Activated CD4-positive, alpha-beta T cell treated with anti-CD3 and anti-CD28 coated beads, Interleukin-2, amount 10 ng/mL, durations not matched to agents 24 days and 14 days (primary cell): ENCODE measurements around the gene LRRC8D. TPM values are rescaled to one million over a fixed set of nuclear protein-coding genes. Genes with fewer than 3 reads are reported as not detected.
A peak's percentile ranks its signal among the peaks of the same experiment; 100 is the strongest.

Experiments used
- DNase-seq: peaks from one replicate; pipeline ENCODE4 v3.0.0; 2022
- H3K27ac Mint-ChIP-seq: one replicate; pipeline ENCODE4 v1.8.0; 2022; ENCODE audit warnings: mild to moderate bottlenecking, mixed read lengths
- H3K27me3 Mint-ChIP-seq: one replicate; pipeline ENCODE4 v1.8.0; 2022; ENCODE audit warnings: mixed read lengths
- H3K36me3 Mint-ChIP-seq: one replicate; pipeline ENCODE4 v1.8.0; 2022; ENCODE audit warnings: low read depth, mild to moderate bottlenecking, mixed read lengths
- H3K4me1 Mint-ChIP-seq: one replicate; pipeline ENCODE4 v1.8.0; 2021; ENCODE audit warnings: mixed read lengths
- H3K4me3 Mint-ChIP-seq: one replicate; pipeline ENCODE4 v1.8.0; 2022; ENCODE audit warnings: mild to moderate bottlenecking, moderate library complexity, mixed read lengths
- H3K9me3 Mint-ChIP-seq: one replicate; pipeline ENCODE4 v1.8.0; 2021; ENCODE audit warnings: mixed read lengths
- intact Hi-C: fragments of 100-400 bp; cut with micrococcal nuclease; formaldehyde crosslinking; loops from one replicate; pipeline ENCODE4 v1.15.1; 2023
- total RNA-seq: library from RNA; stranded (reverse); gene quantifications from 2 replicates; pipeline ENCODE4 v1.2.3, GENCODE V29; 2022

LRRC8D gene
- total RNA-seq, 1 donor from 2014 or later: 44.9 TPM

DNA sequence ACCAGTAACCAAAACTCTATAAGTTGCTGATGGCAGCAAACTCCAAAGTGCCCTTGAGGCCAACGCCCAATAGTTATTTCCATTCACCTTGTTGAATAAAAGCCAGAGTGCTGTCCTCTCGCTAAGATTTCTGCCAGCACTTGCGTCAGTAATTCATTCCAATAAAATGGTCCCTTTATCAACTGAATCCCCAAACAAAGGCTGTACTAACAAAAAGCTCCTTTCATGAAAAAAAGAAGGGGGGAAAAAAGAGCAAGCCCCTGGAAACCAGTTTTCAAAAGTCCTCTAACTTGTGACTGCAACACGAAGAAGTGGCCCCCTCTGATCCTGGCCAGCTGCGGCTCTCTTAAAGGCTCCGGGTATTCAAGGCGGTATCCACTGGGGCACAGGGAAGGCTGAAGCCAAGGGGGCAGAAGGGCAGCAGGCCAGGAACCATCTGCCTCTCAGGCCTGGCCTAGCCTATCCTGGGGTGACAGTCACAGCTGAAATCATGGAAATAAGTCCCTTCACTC, 118.3 kb downstream of the LRRC8D start:
- no peak overlapping the region for H3K27ac Mint-ChIP-seq
- no peaks in the 10 kb centered on the region for H3K9me3 Mint-ChIP-seq
- H3K27me3 Mint-ChIP-seq: no peaks in the 10 kb centered on the region
- H3K4me1 Mint-ChIP-seq: no peaks in the 10 kb centered on the region
- peaks cover 22% of the 10 kb centered on the region for H3K36me3 Mint-ChIP-seq
- no peak overlapping the region for H3K4me3 Mint-ChIP-seq
- DNase-seq: no peak
- intact Hi-C loops: no loop called here

DNA sequence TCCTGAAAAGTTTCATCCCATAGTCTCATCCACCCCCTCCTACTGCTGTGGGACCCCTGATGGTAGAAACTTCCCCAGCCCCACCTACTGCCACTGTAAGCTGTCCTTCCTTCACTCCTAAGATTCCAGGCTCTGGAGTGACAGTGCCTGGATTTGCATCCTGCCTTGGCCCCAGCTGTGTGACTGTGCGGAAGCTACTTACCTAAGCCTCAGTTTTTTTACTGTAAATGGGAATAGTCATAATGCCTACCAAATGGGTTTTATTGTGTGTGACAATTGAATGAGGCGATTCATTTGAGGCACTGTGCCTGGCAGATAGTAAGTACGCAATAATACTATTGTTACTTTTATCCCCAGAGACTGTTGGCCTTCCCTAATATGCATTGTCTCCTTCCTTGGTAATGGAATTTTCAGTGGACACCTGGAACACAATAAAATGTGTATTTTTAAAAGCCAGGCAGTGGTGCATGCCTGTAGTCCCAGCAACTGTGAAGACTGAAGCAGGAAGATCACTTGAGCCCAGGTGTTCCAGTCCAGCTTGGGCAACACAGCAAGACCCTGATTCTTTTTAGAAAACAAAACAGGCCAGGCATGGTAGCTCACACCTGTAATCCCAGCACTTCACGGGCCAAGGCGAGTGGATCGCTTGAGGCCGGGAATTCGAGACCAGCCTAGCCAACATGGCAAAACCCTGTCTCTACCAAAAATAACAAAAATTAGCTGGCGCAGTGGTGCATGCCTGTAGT, 119.0 kb downstream of the LRRC8D start:
- Mint-ChIP-seq H3K27ac (no peak overlapping the region), H3K4me1 (no peaks in the 10 kb centered on the region), H3K27me3 (no peaks in the 10 kb centered on the region), H3K9me3 (no peaks in the 10 kb centered on the region), H3K4me3 (no peak overlapping the region), H3K36me3 (peaks cover 15% of the 10 kb centered on the region)
- DNase-seq: no peak
- intact Hi-C loops: no loop called here

DNA sequence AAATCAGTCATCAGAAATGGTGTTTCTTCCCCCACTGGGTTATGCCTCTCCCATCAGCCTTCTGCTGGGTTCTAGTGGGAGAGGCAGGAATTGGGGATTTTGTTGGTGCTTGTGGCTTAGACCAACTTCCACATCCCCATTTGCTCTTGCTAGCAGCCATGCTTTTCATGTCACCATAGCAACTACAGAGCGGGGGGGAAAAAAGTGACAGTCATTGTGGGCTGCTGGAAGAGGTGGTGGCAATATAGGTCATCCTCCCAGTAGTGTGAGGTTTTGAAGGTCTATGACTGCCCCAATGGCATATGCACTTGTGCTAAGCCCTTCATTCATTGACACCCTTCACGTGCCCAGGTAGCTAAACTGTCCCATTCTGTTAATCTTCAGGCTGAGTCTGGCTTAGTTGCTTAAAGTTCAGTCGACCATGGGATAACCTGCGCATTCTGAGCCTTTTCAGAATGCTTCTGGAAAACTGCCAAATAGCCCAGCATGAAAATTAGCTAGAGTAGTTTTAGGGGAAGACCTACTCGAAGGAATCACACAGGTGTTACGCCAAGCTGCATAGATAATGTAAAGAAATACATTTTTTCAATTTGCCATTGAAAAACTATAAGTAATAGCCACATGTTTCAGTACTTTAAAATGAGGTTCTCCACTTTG, 120.4 kb downstream of the LRRC8D start:
- Mint-ChIP-seq H3K27me3 (no peaks in the 10 kb centered on the region), H3K4me3 (no peak overlapping the region), H3K4me1 (peaks cover 3% of the 10 kb centered on the region), H3K27ac (peak overlapping the region; percentile 14), H3K36me3 (peaks cover 4% of the 10 kb centered on the region), H3K9me3 (no peaks in the 10 kb centered on the region)
- DNase-seq: no peak
- intact Hi-C loops: no loop called here

GRCh38 chr1:89942014-89942413, 121.2 kb downstream of the LRRC8D start:
- no peaks in the 10 kb centered on the region for H3K27me3 Mint-ChIP-seq
- H3K4me3 Mint-ChIP-seq: no peak overlapping the region
- intact Hi-C loops: no loop called here
- no peak overlapping the region for H3K27ac Mint-ChIP-seq
- H3K4me1 Mint-ChIP-seq: peaks cover 5% of the 10 kb centered on the region
- no peak for DNase-seq
- H3K36me3 Mint-ChIP-seq: peaks cover 3% of the 10 kb centered on the region
- no peaks in the 10 kb centered on the region for H3K9me3 Mint-ChIP-seq

DNA sequence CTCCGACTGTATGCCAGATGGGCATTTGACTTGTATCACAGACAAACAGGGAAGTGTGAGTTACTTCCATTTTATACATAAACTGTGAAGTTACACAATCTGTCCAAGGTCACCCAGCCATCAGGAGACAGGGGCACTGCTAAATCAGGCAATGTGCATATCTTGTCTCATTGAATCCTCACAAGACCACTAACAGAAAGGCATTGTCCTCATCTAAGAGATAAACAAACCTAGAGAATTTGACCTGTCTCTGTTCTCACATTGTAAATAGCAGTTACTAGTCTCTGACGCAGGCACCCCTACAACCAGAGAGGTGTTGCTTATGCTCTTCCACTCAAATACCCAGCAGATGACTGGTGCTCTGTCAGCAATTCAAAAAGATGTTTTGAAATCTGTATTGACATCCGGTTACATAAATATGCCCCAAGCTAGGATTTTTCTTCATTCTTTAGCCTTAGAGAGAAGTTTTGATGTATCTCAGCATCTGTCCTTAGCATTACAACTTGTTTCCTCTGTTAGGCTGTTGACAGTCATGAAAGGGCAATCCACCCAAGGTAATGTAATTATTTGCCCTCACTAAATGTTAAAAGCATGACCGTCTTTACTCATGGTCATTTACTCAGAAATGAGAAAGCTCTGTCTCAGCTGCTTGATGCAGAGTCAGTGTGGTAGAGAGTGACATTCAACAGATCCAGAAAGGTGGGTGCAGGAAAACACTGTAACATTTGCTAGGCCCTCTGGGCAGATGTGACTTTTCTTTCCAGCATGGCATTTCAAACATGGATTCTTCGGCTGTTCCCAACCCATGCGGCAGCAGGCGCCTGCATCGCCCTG, 122.2 kb downstream of the LRRC8D start:
- Mint-ChIP-seq H3K9me3 (no peaks in the 10 kb centered on the region), H3K36me3 (peaks cover 3% of the 10 kb centered on the region), H3K27me3 (no peaks in the 10 kb centered on the region), H3K4me3 (no peak overlapping the region), H3K27ac (no peak overlapping the region), H3K4me1 (peaks cover 5% of the 10 kb centered on the region)
- no peak for DNase-seq
- intact Hi-C loops: no loop called here

GRCh38 chr1:89943846-89944781, 123.3 kb downstream of the LRRC8D start:
- no peak for DNase-seq
- Mint-ChIP-seq H3K9me3 (no peaks in the 10 kb centered on the region), H3K4me3 (no peak overlapping the region), H3K27ac (no peak overlapping the region), H3K27me3 (no peaks in the 10 kb centered on the region), H3K36me3 (no peaks in the 10 kb centered on the region), H3K4me1 (peaks cover 5% of the 10 kb centered on the region)
- intact Hi-C loops: no loop called here

DNA sequence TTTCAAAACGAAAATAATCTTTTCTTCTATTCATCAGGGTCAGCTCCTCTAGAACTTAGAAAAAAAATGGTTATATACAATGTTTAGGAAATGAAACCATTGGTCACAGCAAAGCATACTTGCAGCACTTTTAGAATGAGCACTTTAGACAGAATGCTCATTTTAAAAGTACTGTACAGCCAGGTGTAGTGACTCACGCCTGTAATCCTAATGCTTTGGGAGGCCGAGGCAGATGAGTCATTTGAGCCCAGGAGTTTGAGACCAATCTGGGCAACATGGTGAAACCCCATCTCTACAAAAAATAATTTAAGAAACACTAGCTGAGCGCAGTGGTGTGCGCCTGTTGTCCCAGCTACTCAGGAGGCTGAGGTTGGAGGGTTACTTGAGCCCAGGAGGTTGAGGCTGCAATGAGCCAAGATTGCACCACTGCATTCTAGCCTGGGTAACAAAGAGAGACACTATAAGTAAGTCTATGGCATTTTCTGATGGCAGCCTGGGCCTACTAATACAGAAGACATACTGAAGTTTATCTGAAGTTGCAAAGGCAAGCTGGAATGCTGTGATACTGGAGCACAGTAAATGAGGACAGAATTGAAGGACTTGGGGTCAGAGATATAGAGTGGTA, 125.1 kb downstream of the LRRC8D start:
- Mint-ChIP-seq H3K27me3 (no peaks in the 10 kb centered on the region), H3K4me3 (no peak overlapping the region), H3K36me3 (no peaks in the 10 kb centered on the region), H3K9me3 (no peaks in the 10 kb centered on the region), H3K27ac (no peak overlapping the region), H3K4me1 (peaks cover 5% of the 10 kb centered on the region)
- DNase-seq: no peak
- intact Hi-C loops: no loop called here

GRCh38 chr1:89946532-89946931, 125.7 kb downstream of the LRRC8D start:
- Mint-ChIP-seq H3K9me3 (no peaks in the 10 kb centered on the region), H3K4me3 (no peak overlapping the region), H3K27me3 (no peaks in the 10 kb centered on the region), H3K27ac (no peak overlapping the region), H3K4me1 (peaks cover 5% of the 10 kb centered on the region), H3K36me3 (no peaks in the 10 kb centered on the region)
- intact Hi-C loops: no loop called here
- DNase-seq: no peak

DNA sequence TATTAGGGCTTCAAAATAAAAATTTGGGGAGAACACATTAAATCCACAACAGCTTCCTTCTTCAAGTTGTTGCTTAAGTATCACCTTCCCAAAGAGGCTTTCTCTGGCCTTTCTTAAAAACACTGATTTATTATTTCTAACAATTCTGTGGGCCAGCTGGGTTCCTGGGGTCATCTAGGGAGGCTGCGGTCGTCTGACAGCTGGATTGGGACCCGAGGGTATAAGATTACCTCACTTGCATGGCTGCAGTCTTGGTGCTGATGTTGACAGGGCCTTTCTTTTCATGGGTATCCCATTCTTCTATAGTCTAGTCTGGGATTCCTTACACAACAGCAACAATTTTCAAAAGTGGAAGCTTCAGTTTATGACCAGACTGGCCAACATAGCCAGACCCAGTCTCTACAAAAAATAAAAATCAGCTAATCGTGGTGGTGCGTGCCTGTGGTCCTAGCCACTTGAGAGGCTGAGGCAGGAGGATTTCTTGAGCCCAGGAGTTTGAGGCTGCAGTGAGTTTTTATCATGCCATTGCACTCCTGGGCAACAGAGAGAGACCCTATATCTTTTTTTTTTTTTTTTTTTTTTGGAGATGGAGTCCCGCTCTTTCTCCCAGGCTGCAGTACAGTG, 128.0 kb downstream of the LRRC8D start:
- no peak overlapping the region for H3K27ac Mint-ChIP-seq
- DNase-seq: no peak
- peaks cover 12% of the 10 kb centered on the region for H3K4me1 Mint-ChIP-seq
- H3K4me3 Mint-ChIP-seq: no peak overlapping the region
- no peaks in the 10 kb centered on the region for H3K9me3 Mint-ChIP-seq
- intact Hi-C loops: no loop called here
- H3K27me3 Mint-ChIP-seq: no peaks in the 10 kb centered on the region
- no peaks in the 10 kb centered on the region for H3K36me3 Mint-ChIP-seq

DNA sequence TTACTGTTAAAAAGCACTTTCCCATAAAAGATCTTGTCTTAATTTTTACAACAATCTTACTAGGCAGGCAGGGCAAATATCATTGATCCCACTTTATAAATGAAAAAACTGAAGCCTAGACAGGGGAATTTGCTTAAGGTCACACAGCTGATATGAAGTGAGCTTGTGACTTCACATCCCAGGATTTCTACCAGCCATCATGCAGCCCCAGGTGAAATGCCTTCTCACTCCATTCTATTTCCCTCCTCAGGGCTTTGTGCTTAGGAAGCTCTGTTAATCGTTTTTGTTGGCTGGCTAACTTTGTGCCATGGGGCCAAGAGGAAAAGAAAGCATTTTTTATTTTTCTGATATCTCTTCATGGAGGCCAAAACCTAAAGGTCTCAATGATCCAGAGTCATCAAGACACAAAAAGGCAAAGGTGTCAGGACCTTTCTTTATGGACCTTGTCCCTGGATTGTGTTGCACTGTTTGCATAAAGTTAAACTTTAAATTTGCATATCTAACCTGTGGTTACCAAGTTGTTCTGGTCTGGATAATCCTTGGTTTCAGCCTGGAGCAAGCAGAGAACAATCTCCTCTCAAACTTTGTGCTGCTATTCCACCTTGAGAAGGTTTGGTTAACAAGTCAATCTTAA, 129.3 kb downstream of the LRRC8D start:
- Mint-ChIP-seq H3K9me3 (no peaks in the 10 kb centered on the region), H3K36me3 (no peaks in the 10 kb centered on the region), H3K27me3 (no peaks in the 10 kb centered on the region), H3K27ac (no peak overlapping the region), H3K4me3 (no peak overlapping the region), H3K4me1 (peaks cover 20% of the 10 kb centered on the region)
- no peak for DNase-seq
- intact Hi-C loops: no loop called here

GRCh38 chr1:89950703-89951102, 129.9 kb downstream of the LRRC8D start:
- no peak overlapping the region for H3K4me3 Mint-ChIP-seq
- intact Hi-C loops: no loop called here
- H3K9me3 Mint-ChIP-seq: no peaks in the 10 kb centered on the region
- no peak for DNase-seq
- no peaks in the 10 kb centered on the region for H3K27me3 Mint-ChIP-seq
- H3K27ac Mint-ChIP-seq: no peak overlapping the region
- H3K36me3 Mint-ChIP-seq: no peaks in the 10 kb centered on the region
- peaks cover 22% of the 10 kb centered on the region for H3K4me1 Mint-ChIP-seq
